ENCODE data around the gene PRR14. TPM values are rescaled to one million over a fixed set of nuclear protein-coding genes. Genes with fewer than 3 reads are reported as not detected.
A peak's percentile ranks its signal among the peaks of the same experiment; 100 is the strongest.

Gene PRR14
- total RNA-seq, 1 donor, result 8.0 TPM

- Histone ChIP-seq H3K27me3 (ENCODE audit: insufficient read depth, low read length) (no peaks in the 10 kb centered on the region), H3K4me3 (ENCODE audit: insufficient read depth, low read length) (no peak overlapping the region), H4K20me1 (ENCODE audit: insufficient read depth, low read length) (no peaks in the 10 kb centered on the region), H3K9me3 (ENCODE audit: low read depth, low read length) (no peaks in the 10 kb centered on the region), H3K36me3 (ENCODE audit: insufficient read depth, low read length) (peaks cover 24% of the 10 kb centered on the region), H3K4me2 (ENCODE audit: insufficient read depth, low read length) (no peak overlapping the region), H3K79me2 (ENCODE audit: insufficient read depth, low read length) (peaks cover 16% of the 10 kb centered on the region), H3K27ac (ENCODE audit: low read depth, low read length) (no peak overlapping the region), H3K4me1 (ENCODE audit: insufficient read depth, low read length) (peaks cover 5% of the 10 kb centered on the region), H2AFZ (ENCODE audit: low read length) (no peak overlapping the region)
- TF ChIP-seq CTCF (IDR thresholded peaks at IDR 0.05; ENCODE audit: extremely low read depth, low read depth, low read length), result no peak
- no peak for DNase-seq (ENCODE audit: insufficient read length, low spot score, missing footprints)
Measured at GRCh38 chr16:30604316-30604947, 46.3 kb upstream of the PRR14 start.

- H3K4me2 ChIP-seq (ENCODE audit: insufficient read depth, low read length), result no peak overlapping the region
- H3K4me3 ChIP-seq (ENCODE audit: insufficient read depth, low read length), result no peak overlapping the region
- no peaks in the 10 kb centered on the region for H4K20me1 ChIP-seq (ENCODE audit: insufficient read depth, low read length)
- TF ChIP-seq CTCF (IDR thresholded peaks at IDR 0.05; ENCODE audit: extremely low read depth, low read depth, low read length), result no peak
- H3K36me3 ChIP-seq (ENCODE audit: insufficient read depth, low read length), result peaks cover 24% of the 10 kb centered on the region
- no peaks in the 10 kb centered on the region for H3K9me3 ChIP-seq (ENCODE audit: low read depth, low read length)
- no peak overlapping the region for H2AFZ ChIP-seq (ENCODE audit: low read length)
- H3K27ac ChIP-seq (ENCODE audit: low read depth, low read length), result no peak overlapping the region
- no peaks in the 10 kb centered on the region for H3K27me3 ChIP-seq (ENCODE audit: insufficient read depth, low read length)
- H3K4me1 ChIP-seq (ENCODE audit: insufficient read depth, low read length), result peaks cover 7% of the 10 kb centered on the region
- peaks cover 21% of the 10 kb centered on the region for H3K79me2 ChIP-seq (ENCODE audit: insufficient read depth, low read length)
- no peak for DNase-seq (ENCODE audit: insufficient read length, low spot score, missing footprints)
Measured at GRCh38 chr16:30605158-30605557, 45.6 kb upstream of the PRR14 start.

- no peak overlapping the region for H2AFZ ChIP-seq (ENCODE audit: low read length)
- no peaks in the 10 kb centered on the region for H3K27me3 ChIP-seq (ENCODE audit: insufficient read depth, low read length)
- no peaks in the 10 kb centered on the region for H3K9me3 ChIP-seq (ENCODE audit: low read depth, low read length)
- no peak overlapping the region for H3K27ac ChIP-seq (ENCODE audit: low read depth, low read length)
- no peaks in the 10 kb centered on the region for H4K20me1 ChIP-seq (ENCODE audit: insufficient read depth, low read length)
- H3K79me2 ChIP-seq (ENCODE audit: insufficient read depth, low read length), result peaks cover 21% of the 10 kb centered on the region
- H3K4me2 ChIP-seq (ENCODE audit: insufficient read depth, low read length), result no peak overlapping the region
- H3K4me1 ChIP-seq (ENCODE audit: insufficient read depth, low read length), result peaks cover 10% of the 10 kb centered on the region
- no peak for TF ChIP-seq CTCF (IDR thresholded peaks at IDR 0.05; ENCODE audit: extremely low read depth, low read depth, low read length)
- H3K4me3 ChIP-seq (ENCODE audit: insufficient read depth, low read length), result no peak overlapping the region
- DNase-seq (ENCODE audit: insufficient read length, low spot score, missing footprints), result no peak
- H3K36me3 ChIP-seq (ENCODE audit: insufficient read depth, low read length), result peaks cover 24% of the 10 kb centered on the region
Measured at GRCh38 chr16:30606004-30606403, 44.8 kb upstream of the PRR14 start.

- Histone ChIP-seq H3K4me1 (ENCODE audit: insufficient read depth, low read length) (peaks cover 10% of the 10 kb centered on the region), H4K20me1 (ENCODE audit: insufficient read depth, low read length) (no peaks in the 10 kb centered on the region), H3K9me3 (ENCODE audit: low read depth, low read length) (no peaks in the 10 kb centered on the region), H3K4me3 (ENCODE audit: insufficient read depth, low read length) (peak overlapping the region; percentile 89), H3K4me2 (ENCODE audit: insufficient read depth, low read length) (peak overlapping the region; percentile 97), H3K27ac (ENCODE audit: low read depth, low read length) (peak overlapping the region; percentile 88), H3K36me3 (ENCODE audit: insufficient read depth, low read length) (peaks cover 14% of the 10 kb centered on the region), H2AFZ (ENCODE audit: low read length) (peak overlapping the region; percentile 99), H3K27me3 (ENCODE audit: insufficient read depth, low read length) (no peaks in the 10 kb centered on the region), H3K79me2 (ENCODE audit: insufficient read depth, low read length) (peaks cover 21% of the 10 kb centered on the region)
- TF ChIP-seq CTCF (IDR thresholded peaks at IDR 0.05; ENCODE audit: extremely low read depth, low read depth, low read length), result no peak
- peak; percentile 86 for DNase-seq (ENCODE audit: insufficient read length, low spot score, missing footprints)
Measured at GRCh38 chr16:30609002-30609925, 41.5 kb upstream of the PRR14 start.
